C4-2B (cell line): ENCODE measurements around the gene MT1F.

Source experiments
- CTCF ChIP-seq: fragments of 450-650 bp; conservative IDR thresholded peaks from 2 replicates; pipeline ENCODE4 v1.5.1; 2017; ENCODE audit warnings: mild to moderate bottlenecking
- ZFX ChIP-seq: fragments of 450-650 bp; IDR thresholded peaks from 2 replicates; pipeline ENCODE4 v1.6.1; 2017

- no peak for TF ChIP-seq CTCF
- TF ChIP-seq ZFX: no peak
Observed at GRCh38 chr16:56635441-56635967, 22.3 kb upstream of the MT1F start.
